HG03159 (cell line): ENCODE data around the gene EI24.

Source experiments
- ATAC-seq: cut with Tn5 transposase; IDR thresholded peaks from one replicate; pipeline ENCODE4 v1.9.1; 2021; ENCODE audit warnings: mild to moderate bottlenecking, moderate library complexity; ENCODE audit not compliant: unreplicated experiment

The EI24 gene

GRCh38 chr11:125578783-125579182 is 9.5 kb downstream of the EI24 start:
- ATAC-seq = no peak

- ATAC-seq = no peak
Measured at GRCh38 chr11:125579811-125580210, 10.5 kb downstream of the EI24 start.

GRCh38 chr11:125583496-125583895 is 14.2 kb downstream of the EI24 start:
- ATAC-seq = no peak

- no peak for ATAC-seq
Measured at GRCh38 chr11:125585487-125585886, 16.2 kb downstream of the EI24 start.

- ATAC-seq = no peak
Measured at GRCh38 chr11:125586623-125587022, 17.3 kb downstream of the EI24 start.

- no peak for ATAC-seq
Measured at GRCh38 chr11:125587480-125587879, 18.2 kb downstream of the EI24 start.

- no peak for ATAC-seq
Measured at GRCh38 chr11:125588505-125588904, 19.2 kb downstream of the EI24 start.

GRCh38 chr11:125591649-125592304 is 22.5 kb downstream of the EI24 start:
- peak; percentile 26 for ATAC-seq

GRCh38 chr11:125592305-125593113 is 23.2 kb downstream of the EI24 start, which contains the start of gene STT3A:
TSS of gene STT3A (plus strand) at chr11:125592852. CDS start at chr11:125595916, 3,064 bp downstream.
- peak; percentile 98 for ATAC-seq

GRCh38 chr11:125593114-125593820 is 24.0 kb downstream of the EI24 start:
- ATAC-seq = no peak

- no peak for ATAC-seq
Measured at GRCh38 chr11:125594958-125595357, 25.7 kb downstream of the EI24 start.

GRCh38 chr11:125600663-125601062 is 31.4 kb downstream of the EI24 start:
- ATAC-seq = no peak

GRCh38 chr11:125603207-125603606 is 33.9 kb downstream of the EI24 start:
- ATAC-seq = no peak

- ATAC-seq = no peak
Measured at GRCh38 chr11:125605417-125605816, 36.1 kb downstream of the EI24 start.

- no peak for ATAC-seq
Measured at GRCh38 chr11:125609545-125609944, 40.3 kb downstream of the EI24 start.

- no peak for ATAC-seq
Measured at GRCh38 chr11:125618383-125618782, 49.1 kb downstream of the EI24 start.

- no peak for ATAC-seq
Measured at GRCh38 chr11:125621995-125622394, 52.7 kb downstream of the EI24 start.

GRCh38 chr11:125623064-125623463 is 53.8 kb downstream of the EI24 start:
- ATAC-seq = no peak

- no peak for ATAC-seq
Measured at GRCh38 chr11:125624756-125625213, 55.5 kb downstream of the EI24 start, which contains the start of gene CHEK1. TSS of gene CHEK1 (plus strand) at chr11:125625163. CDS start at chr11:125626769, 1,606 bp downstream.

- ATAC-seq = no peak
Measured at GRCh38 chr11:125625225-125625629, 56.0 kb downstream of the EI24 start.

- ATAC-seq = peak; percentile 87
Measured at GRCh38 chr11:125625630-125626287, 56.5 kb downstream of the EI24 start.
